GM23338 (cell line): Measurements from ENCODE around the gene RPL7L1. TPM values are rescaled to one million over a fixed set of nuclear protein-coding genes. Genes with fewer than 3 reads are reported as not detected.

Source experiments
- ATAC-seq: fragments of 200-7000 bp; cut with Tn5 transposase; 3 replicates; pipeline ENCODE4 v1.9.1; 2020
- DNase-seq: peaks from one replicate; pipeline ENCODE4 v3.0.0-alpha.2; 2015; ENCODE audit warnings: low spot score
- H2AFZ ChIP-seq: fragments of 200-600 bp; sonication (generic); 2 replicates; pipeline ENCODE4 v1.8.0; 2016; ENCODE audit warnings: antibody characterized with exemption, mild to moderate bottlenecking, moderate library complexity
- H3F3A ChIP-seq: fragments of 200-600 bp; sonication (generic); replicated peaks from 2 replicates; pipeline ENCODE4 v1.8.0; 2017; ENCODE audit warnings: antibody characterized with exemption, mixed run types, low read depth
- H3K27ac ChIP-seq: fragments of 200-600 bp; sonication (generic); 2 replicates; pipeline ENCODE4 v1.6.1; 2016; ENCODE audit warnings: low read depth
- H3K27me3 ChIP-seq: fragments of 200-600 bp; sonication (generic); 2 replicates; pipeline ENCODE4 v1.8.0; 2016; ENCODE audit warnings: mild to moderate bottlenecking, mixed run types, moderate library complexity; ENCODE audit not compliant: insufficient read depth
- H3K36me3 ChIP-seq: fragments of 200-600 bp; sonication (generic); 2 replicates; pipeline ENCODE4 v1.8.0; 2016; ENCODE audit warnings: mild to moderate bottlenecking; ENCODE audit not compliant: insufficient read depth
- H3K4me1 ChIP-seq: fragments of 200-600 bp; sonication (generic); 2 replicates; pipeline ENCODE4 v1.8.0; 2016; ENCODE audit warnings: mild to moderate bottlenecking, moderate library complexity; ENCODE audit not compliant: insufficient read depth
- H3K4me2 ChIP-seq: fragments of 200-600 bp; sonication (generic); 2 replicates; pipeline ENCODE4 v1.7.1; 2017; ENCODE audit warnings: mixed run types
- H3K4me3 ChIP-seq: fragments of 200-600 bp; sonication (generic); 2 replicates; pipeline ENCODE4 v1.6.1; 2016; ENCODE audit warnings: mixed run types
- H3K79me2 ChIP-seq: fragments of 200-600 bp; sonication (generic); replicated peaks from 2 replicates; pipeline ENCODE4 v1.8.0; 2017; ENCODE audit warnings: mild to moderate bottlenecking; ENCODE audit not compliant: insufficient read depth
- H3K9me2 ChIP-seq: fragments of 200-600 bp; sonication (generic); 2 replicates; pipeline ENCODE4 v1.8.0; 2017; ENCODE audit not compliant: insufficient read depth
- H4K20me1 ChIP-seq: fragments of 200-600 bp; sonication (generic); replicated peaks from 2 replicates; pipeline ENCODE4 v1.8.0; 2017; ENCODE audit warnings: mild to moderate bottlenecking; ENCODE audit not compliant: insufficient read depth
- H3K27ac Mint-ChIP-seq: 2 replicates; pipeline ENCODE4 v1.8.0; 2020; ENCODE audit warnings: inconsistent platforms, mild to moderate bottlenecking, moderate library complexity, mixed read lengths
- H3K27me3 Mint-ChIP-seq: 3 replicates; pipeline ENCODE4 v1.8.0; 2022; ENCODE audit warnings: low read depth, mild to moderate bottlenecking, moderate library complexity, mixed read lengths, inconsistent platforms; ENCODE audit not compliant: insufficient read depth, poor library complexity
- H3K36me3 Mint-ChIP-seq: 3 replicates; pipeline ENCODE4 v1.8.0; 2021; ENCODE audit warnings: low read depth, mild to moderate bottlenecking, inconsistent platforms, moderate library complexity, mixed read lengths
- H3K4me1 Mint-ChIP-seq: 3 replicates; pipeline ENCODE4 v1.8.0; 2020; ENCODE audit warnings: mild to moderate bottlenecking, inconsistent platforms, mixed read lengths
- H3K4me3 Mint-ChIP-seq: 3 replicates; pipeline ENCODE4 v1.8.0; 2021; ENCODE audit warnings: moderate library complexity, mild to moderate bottlenecking, inconsistent platforms, mixed read lengths
- H3K9me3 Mint-ChIP-seq: 3 replicates; pipeline ENCODE4 v1.8.0; 2020; ENCODE audit warnings: moderate library complexity, mild to moderate bottlenecking, inconsistent platforms, mixed read lengths
- CREB1 ChIP-seq: fragments of 250-450 bp; sonication (Bioruptor Pico); IDR thresholded peaks from 2 replicates; pipeline ENCODE4 v1.5.0; 2020; ENCODE audit warnings: low read depth, mild to moderate bottlenecking, moderate library complexity
- CTCF ChIP-seq, 2 experiments: fragments of 200-600 bp in 1 of 2; sonication (generic) in 1 of 2; conservative IDR thresholded peaks; 2 replicates each; pipeline versions ENCODE4 v1.5.1 to v1.6.1; 2016 to 2017; ENCODE audit warnings: antibody characterized with exemption in 2 of 2, low read depth in 2 of 2, mild to moderate bottlenecking in 2 of 2, moderate library complexity in 1 of 2
- EZH2 ChIP-seq: fragments of 200-600 bp; sonication (generic); IDR thresholded peaks from one replicate; pipeline ENCODE4 v1.8.0; 2017; ENCODE audit warnings: antibody characterized with exemption, mild to moderate bottlenecking, low read depth; ENCODE audit not compliant: unreplicated experiment
- EZH2phosphoT487 ChIP-seq: fragments of 200-600 bp; sonication (generic); IDR thresholded peaks from one replicate; pipeline ENCODE4 v1.8.1; 2018; ENCODE audit warnings: antibody characterized with exemption; ENCODE audit not compliant: unreplicated experiment
- JUNB ChIP-seq: IDR thresholded peaks from one replicate; pipeline ENCODE4 v1.6.1; 2016; ENCODE audit warnings: antibody characterized with exemption; ENCODE audit not compliant: unreplicated experiment
- NANOG ChIP-seq: IDR thresholded peaks from 2 replicates; pipeline ENCODE4 v1.6.1; 2016; ENCODE audit warnings: antibody characterized with exemption, borderline replicate concordance
- POLR2AphosphoS5 ChIP-seq: IDR thresholded peaks from 2 replicates; pipeline ENCODE4 v1.6.1; 2016; ENCODE audit warnings: antibody characterized with exemption, low read depth
- STAT1 ChIP-seq: IDR thresholded peaks from one replicate; pipeline ENCODE4 v1.6.1; 2016; ENCODE audit warnings: antibody characterized with exemption; ENCODE audit not compliant: unreplicated experiment
- ZNF114 ChIP-seq: fragments of 250-450 bp; sonication (Bioruptor Pico); IDR thresholded peaks from 2 replicates; pipeline ENCODE4 v1.5.0; 2020; ENCODE audit warnings: mild to moderate bottlenecking, moderate library complexity
- ZNF331 ChIP-seq: fragments of 250-450 bp; sonication (Bioruptor Pico); IDR thresholded peaks from 2 replicates; pipeline ENCODE4 v1.5.0; 2020; ENCODE audit warnings: low read depth, mild to moderate bottlenecking, moderate library complexity
- polyA plus RNA-seq: library from polyadenylated mRNA; unstranded; fragments of >200 nt; fragmentation: Nextera tagmentation; extraction: Ambion mirVana; gene quantifications from 2 replicates; pipeline ENCODE4 v1.2.1, GENCODE V29; 2016
- total RNA-seq: library from RNA; depleted of rRNA; stranded (reverse); fragments of >200 nt; shearing (Covaris generic); gene quantifications from 2 replicates; pipeline ENCODE4 v1.2.3, GENCODE V29; 2014
- TF ChIP-seq, protein P1 (sequence below): IDR thresholded peaks from 2 replicates; pipeline ENCODE4 v1.6.1; 2016; ENCODE audit warnings: antibody characterized with exemption
- TF ChIP-seq, protein P2 (sequence below): fragments of 250-450 bp; sonication (Bioruptor Pico); IDR thresholded peaks from 2 replicates; pipeline ENCODE4 v1.5.0; 2020; ENCODE audit warnings: mild to moderate bottlenecking, moderate library complexity

RPL7L1 gene
- total and polyA plus RNA-seq, 2 experiments from 2014 or later, result 86.9 to 124 TPM

DNA sequence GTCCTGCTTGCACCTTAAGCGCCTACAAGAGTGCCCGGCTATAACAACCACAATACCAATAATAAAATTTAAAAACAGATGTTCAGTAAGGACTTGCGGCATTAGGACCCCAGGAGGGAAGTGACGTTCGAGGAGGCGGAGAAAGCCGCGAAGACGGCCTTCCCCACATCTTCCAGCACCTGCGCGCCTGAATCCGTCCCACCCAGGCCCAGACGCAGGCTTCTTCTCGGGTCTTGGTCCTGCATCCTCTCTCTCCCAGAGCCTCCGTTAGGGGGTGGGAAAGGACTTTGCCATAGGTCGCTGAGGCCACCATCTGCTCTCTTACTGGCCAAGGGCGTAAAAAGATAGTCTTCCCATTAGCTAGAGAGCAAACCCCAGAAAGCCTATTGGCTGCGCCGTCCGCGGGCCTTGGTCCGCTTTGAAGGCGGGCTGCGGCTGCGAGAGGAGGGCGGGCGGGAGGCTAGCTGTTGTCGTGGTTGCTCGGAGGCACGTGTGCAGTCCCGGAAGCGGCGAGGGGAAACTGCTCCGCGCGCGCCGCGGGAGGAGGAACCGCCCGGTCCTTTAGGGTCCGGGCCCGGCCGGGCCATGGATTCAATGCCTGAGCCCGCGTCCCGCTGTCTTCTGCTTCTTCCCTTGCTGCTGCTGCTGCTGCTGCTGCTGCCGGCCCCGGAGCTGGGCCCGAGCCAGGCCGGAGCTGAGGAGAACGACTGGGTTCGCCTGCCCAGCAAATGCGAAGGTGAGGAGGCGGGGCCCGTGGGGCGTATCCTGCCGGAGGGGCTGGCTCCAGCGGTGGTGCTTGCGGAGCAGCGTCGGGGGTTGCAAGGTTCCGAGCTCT lies 49.8 kb downstream of the RPL7L1 start, which contains the start of gene CNPY3 (continued):
- TF ChIP-seq POLR2AphosphoS5 (peak; percentile 68), EZH2phosphoT487 (no peak)
- TF ChIP-seq, protein P1, sequence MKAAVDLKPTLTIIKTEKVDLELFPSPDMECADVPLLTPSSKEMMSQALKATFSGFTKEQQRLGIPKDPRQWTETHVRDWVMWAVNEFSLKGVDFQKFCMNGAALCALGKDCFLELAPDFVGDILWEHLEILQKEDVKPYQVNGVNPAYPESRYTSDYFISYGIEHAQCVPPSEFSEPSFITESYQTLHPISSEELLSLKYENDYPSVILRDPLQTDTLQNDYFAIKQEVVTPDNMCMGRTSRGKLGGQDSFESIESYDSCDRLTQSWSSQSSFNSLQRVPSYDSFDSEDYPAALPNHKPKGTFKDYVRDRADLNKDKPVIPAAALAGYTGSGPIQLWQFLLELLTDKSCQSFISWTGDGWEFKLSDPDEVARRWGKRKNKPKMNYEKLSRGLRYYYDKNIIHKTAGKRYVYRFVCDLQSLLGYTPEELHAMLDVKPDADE, result 0 out of 2 replicates have a peak, but pooled peaks have one; percentile 11

- Mint-ChIP-seq H3K9me3 (no peaks in the 10 kb centered on the region; the same call in 2 of the 3 replicates), H3K36me3 (peaks cover 39% of the 10 kb centered on the region), H3K27ac (peak overlapping the region; percentile 98), H3K4me3 (peak overlapping the region; percentile 93), H3K27me3 (peaks cover 19% of the 10 kb centered on the region), H3K4me1 (peaks cover 28% of the 10 kb centered on the region)
- no peaks in the 10 kb centered on the region for H3K9me2 ChIP-seq
- peaks cover 14% of the 10 kb centered on the region for H3K36me3 ChIP-seq
- H3K79me2 ChIP-seq, result peaks cover 45% of the 10 kb centered on the region
- no peak overlapping the region; the same call in none of the 2 replicates for H2AFZ ChIP-seq
- peaks cover 15% of the 10 kb centered on the region; the same call in 1 of the 2 replicates for H4K20me1 ChIP-seq
- H3K4me1 ChIP-seq, result peaks cover 26% of the 10 kb centered on the region
- ATAC-seq, result peak; percentile 24
- no peaks in the 10 kb centered on the region for H3K27me3 ChIP-seq
- peak overlapping the region; percentile 92 for H3K4me2 ChIP-seq
- peak overlapping the region; percentile 96 for H3K27ac ChIP-seq
- H3K4me3 ChIP-seq, result peak overlapping the region; percentile 82
- peaks cover 39% of the 10 kb centered on the region for H3F3A ChIP-seq
- no peak for DNase-seq
- no peak for TF ChIP-seq JUNB
- TF ChIP-seq, protein P1, result no peak
- no peak; the same call in 1 of the 2 replicates for TF ChIP-seq POLR2AphosphoS5
- no peak for TF ChIP-seq EZH2phosphoT487
- no peak for TF ChIP-seq CREB1 (CRISPR knock-in tag)
- no peak for TF ChIP-seq ZNF331 (CRISPR knock-in tag)
- TF ChIP-seq NANOG, result no peak; the same call in 1 of the 2 replicates
- no peak for TF ChIP-seq STAT1
- no peak for TF ChIP-seq CTCF (conservative IDR thresholded peaks at IDR 0.05; ENCODE audit: low read depth in 2 of 2)
- no peak for TF ChIP-seq EZH2
- TF ChIP-seq, protein P2, sequence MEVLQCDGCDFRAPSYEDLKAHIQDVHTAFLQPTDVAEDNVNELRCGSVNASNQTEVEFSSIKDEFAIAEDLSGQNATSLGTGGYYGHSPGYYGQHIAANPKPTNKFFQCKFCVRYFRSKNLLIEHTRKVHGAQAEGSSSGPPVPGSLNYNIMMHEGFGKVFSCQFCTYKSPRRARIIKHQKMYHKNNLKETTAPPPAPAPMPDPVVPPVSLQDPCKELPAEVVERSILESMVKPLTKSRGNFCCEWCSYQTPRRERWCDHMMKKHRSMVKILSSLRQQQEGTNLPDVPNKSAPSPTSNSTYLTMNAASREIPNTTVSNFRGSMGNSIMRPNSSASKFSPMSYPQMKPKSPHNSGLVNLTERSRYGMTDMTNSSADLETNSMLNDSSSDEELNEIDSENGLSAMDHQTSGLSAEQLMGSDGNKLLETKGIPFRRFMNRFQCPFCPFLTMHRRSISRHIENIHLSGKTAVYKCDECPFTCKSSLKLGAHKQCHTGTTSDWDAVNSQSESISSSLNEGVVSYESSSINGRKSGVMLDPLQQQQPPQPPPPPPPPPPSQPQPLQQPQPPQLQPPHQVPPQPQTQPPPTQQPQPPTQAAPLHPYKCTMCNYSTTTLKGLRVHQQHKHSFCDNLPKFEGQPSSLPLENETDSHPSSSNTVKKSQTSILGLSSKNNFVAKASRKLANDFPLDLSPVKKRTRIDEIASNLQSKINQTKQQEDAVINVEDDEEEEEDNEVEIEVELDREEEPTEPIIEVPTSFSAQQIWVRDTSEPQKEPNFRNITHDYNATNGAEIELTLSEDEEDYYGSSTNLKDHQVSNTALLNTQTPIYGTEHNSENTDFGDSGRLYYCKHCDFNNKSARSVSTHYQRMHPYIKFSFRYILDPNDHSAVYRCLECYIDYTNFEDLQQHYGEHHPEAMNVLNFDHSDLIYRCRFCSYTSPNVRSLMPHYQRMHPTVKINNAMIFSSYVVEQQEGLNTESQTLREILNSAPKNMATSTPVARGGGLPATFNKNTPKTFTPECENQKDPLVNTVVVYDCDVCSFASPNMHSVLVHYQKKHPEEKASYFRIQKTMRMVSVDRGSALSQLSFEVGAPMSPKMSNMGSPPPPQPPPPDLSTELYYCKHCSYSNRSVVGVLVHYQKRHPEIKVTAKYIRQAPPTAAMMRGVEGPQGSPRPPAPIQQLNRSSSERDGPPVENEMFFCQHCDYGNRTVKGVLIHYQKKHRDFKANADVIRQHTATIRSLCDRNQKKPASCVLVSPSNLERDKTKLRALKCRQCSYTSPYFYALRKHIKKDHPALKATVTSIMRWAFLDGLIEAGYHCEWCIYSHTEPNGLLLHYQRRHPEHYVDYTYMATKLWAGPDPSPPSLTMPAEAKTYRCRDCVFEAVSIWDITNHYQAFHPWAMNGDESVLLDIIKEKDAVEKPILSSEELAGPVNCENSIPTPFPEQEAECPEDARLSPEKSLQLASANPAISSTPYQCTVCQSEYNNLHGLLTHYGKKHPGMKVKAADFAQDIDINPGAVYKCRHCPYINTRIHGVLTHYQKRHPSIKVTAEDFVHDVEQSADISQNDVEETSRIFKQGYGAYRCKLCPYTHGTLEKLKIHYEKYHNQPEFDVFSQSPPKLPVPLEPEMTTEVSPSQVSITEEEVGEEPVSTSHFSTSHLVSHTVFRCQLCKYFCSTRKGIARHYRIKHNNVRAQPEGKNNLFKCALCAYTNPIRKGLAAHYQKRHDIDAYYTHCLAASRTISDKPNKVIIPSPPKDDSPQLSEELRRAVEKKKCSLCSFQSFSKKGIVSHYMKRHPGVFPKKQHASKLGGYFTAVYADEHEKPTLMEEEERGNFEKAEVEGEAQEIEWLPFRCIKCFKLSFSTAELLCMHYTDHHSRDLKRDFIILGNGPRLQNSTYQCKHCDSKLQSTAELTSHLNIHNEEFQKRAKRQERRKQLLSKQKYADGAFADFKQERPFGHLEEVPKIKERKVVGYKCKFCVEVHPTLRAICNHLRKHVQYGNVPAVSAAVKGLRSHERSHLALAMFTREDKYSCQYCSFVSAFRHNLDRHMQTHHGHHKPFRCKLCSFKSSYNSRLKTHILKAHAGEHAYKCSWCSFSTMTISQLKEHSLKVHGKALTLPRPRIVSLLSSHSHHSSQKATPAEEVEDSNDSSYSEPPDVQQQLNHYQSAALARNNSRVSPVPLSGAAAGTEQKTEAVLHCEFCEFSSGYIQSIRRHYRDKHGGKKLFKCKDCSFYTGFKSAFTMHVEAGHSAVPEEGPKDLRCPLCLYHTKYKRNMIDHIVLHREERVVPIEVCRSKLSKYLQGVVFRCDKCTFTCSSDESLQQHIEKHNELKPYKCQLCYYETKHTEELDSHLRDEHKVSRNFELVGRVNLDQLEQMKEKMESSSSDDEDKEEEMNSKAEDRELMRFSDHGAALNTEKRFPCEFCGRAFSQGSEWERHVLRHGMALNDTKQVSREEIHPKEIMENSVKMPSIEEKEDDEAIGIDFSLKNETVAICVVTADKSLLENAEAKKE, result no peak
- TF ChIP-seq ZNF114 (CRISPR knock-in tag), result no peak
These were observed 50.5 kb downstream of the RPL7L1 start for GRCh38 chr6:42929821-42930360.
